Left colon (tissue), 2 donors: Measurements from ENCODE around the gene KIT. TPM values are rescaled to one million over a fixed set of nuclear protein-coding genes. Genes with fewer than 3 reads are reported as not detected.

Source experiments
- ATAC-seq: fragments of 200-7000 bp; cut with Tn5 transposase; one replicate; pipeline ENCODE4 v1.9.1; 2020; ENCODE audit warnings: mild to moderate bottlenecking, moderate library complexity
- DNase-seq, 2 donors: peaks; one replicate each; pipeline ENCODE4 v3.0.0-alpha.2; 2020
- intact Hi-C, 2 donors: fragments of 100-400 bp; cut with DNase I in 1 of 2; cut with micrococcal nuclease in 1 of 2; formaldehyde crosslinking; loops; one replicate each; pipeline versions ENCODE4 v1.11.2 to v1.14.0; 2022; cut with DNase I, micrococcal nuclease
- total RNA-seq, 2 donors: library from RNA; stranded (reverse); fragmentation: NEBNext Ultra II Directional; extraction: Animal tissue kit (Norgen Biotek cat#: 25700); gene quantifications; one replicate each; pipeline ENCODE4 v1.2.1, GENCODE V29; 2021
- donor health status: DM: no; HTN: no; CAD: no.
- donor health status: DM: yes; HTN: yes; CAD: no.

The KIT gene
- total RNA-seq, 2 donors from 2014 or later = 4.1 to 10.0 TPM

DNA sequence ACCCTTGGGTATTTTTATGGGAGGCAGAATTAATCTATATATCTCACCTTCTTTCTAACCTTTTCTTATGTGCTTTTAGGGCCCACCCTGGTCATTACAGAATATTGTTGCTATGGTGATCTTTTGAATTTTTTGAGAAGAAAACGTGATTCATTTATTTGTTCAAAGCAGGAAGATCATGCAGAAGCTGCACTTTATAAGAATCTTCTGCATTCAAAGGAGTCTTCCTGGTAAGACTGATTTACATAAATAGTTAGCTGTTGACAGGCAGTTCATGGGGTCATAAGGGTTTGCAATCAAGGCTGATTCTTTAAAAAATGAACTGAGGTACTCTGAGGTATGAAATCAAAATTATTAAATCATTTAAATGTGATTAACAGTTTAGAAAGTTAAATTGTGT, 71.5 kb downstream of the KIT start:
- intact Hi-C loops = no loop called here
- ATAC-seq (no peak), DNase-seq (no peak)

DNA sequence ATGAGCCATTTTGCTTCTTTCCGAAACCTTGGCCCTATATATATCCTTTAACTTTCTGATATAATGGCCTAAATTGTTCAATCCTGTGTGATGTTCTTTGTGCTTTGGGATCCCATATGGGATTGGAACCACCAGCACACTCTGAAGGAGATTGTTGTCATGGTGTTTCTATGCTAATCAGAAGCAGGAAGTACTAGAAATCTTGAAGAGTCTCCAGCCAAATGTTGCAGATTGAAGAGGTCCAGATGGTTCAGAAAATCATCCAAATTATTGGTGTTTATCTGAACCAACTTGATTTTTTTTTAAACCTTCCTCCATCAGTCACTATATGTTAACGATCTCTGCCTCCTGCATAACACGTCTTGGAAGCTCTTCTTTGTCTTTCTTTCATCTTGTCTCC, 72.8 kb downstream of the KIT start:
- DNase-seq = no peak
- no peak for ATAC-seq
- intact Hi-C loops = no loop called here

DNA sequence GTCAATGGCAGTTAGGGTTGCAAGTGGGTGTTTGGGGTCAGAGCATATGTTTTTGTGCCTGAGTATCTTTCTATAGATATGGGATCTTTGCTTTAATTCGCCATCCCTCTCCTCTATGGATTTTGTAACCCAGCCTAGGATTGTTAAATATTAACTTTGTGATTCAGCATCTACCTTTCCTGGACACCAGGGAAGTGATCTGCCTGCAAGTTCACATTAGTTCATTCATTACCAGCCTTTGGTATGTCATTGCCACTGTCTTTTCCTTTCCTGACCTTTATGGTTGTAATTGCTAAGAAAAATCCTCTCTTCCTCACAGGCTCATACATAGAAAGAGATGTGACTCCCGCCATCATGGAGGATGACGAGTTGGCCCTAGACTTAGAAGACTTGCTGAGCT, 73.8 kb downstream of the KIT start:
- ATAC-seq (no peak), DNase-seq (no peak)
- intact Hi-C loops = no loop called here

DNA sequence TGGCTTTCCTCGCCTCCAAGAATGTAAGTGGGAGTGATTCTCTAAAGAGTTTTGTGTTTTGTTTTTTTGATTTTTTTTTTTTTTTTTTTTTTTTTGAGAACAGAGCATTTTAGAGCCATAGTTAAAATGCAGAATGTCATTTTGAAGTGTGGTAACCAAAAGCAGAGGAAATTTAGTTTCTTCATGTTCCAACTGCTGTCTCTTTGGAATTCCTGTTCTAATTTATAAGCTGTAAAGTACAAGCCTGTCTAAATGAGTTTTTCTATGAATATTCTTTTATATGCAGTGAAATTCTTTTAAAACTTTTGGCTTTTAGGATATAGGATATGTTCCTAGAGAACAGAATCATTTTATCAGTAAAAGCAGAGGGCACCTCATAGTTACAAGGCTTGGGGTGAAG, 74.2 kb downstream of the KIT start:
- no peak for DNase-seq
- no peak for ATAC-seq
- intact Hi-C loops = no loop called here

DNA sequence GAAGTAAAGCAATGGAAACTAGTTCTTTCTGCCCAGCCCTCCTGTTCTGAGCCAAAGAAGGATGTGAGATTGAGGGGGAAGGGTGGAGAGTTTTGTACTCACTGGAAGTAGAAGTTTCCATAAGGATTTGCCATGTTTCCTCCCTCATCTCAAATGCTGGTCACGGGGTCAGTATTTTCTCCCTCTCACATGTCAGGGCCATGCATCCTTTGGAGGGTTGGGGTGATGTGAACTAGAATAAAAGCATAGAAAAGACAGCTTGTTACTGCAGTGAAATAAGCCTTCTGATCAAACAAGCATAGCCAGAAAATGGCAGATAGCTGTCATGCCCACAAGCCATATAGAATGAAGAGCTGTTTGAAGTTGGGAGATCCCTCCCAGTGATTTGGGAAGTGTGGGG, 79.7 kb downstream of the KIT start:
- intact Hi-C loops = no loop called here
- no peak for DNase-seq
- no peak for ATAC-seq

DNA sequence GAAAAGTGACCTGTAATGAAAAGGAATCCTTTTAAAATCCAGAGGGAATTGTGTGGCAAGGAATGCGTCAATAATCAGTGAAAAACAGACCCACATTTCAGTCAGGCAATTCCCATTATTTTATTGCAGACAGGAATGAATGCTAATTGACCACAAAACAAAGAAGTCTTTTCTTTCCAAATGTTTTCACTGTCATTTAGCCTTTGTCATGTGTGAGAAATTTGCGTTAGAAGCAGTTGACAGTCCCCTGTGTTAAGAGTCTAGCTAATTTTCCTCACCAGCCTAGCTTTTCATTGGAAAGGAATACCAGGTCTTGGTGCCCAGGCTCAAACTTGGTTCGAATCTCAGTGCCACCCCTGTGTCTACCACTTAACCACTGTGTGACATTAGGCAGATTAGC, 83.4 kb downstream of the KIT start:
- intact Hi-C loops = loop anchor here in 1 of 2 donors (10.0 kb wide), 1 partner anchor 56 kb away; no protein-coding TSS in a partner anchor
- DNase-seq = no peak
- ATAC-seq = no peak

DNA sequence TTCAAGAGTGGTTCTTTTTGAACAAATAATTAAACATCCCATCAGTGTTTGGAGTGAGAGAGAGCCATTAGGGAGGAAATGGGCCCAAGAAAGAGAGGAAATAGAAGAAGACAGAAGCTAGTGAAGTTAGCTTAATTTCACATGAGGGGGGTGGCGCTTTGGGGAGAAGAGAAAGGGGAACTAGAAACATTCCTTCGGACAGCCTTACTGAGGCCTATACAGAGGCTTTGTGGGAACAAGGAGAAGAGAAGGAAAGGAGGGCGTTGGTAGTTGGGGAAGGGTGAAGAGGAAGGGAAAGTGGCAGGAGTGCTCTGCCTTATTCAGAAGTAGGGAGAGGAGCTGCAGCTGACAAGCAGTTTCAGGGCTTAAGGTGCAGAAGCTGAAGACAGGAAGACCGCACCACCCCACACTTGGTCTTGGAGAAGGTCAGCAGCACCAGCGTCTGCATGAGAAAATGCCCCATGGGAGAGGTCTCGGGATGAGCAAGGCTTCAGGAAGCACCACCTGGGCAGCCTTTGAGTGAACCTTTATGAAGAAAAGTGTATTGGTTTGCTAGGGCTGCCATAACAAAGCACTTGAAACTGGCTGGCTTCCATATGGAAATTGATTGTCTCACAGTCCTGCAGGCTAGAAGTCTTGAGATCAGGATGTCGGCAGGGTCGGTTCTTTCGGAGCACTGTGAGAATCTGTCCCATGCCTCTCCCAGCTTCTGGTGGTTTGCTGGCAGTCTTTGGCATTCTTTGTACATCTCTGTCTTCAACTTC, 85.1 kb downstream of the KIT start:
- ATAC-seq (no peak), DNase-seq (no peak)
- intact Hi-C loops = loop anchor here in 1 of 2 donors (10.0 kb wide), 1 partner anchor 58 kb away; no protein-coding TSS in a partner anchor

DNA sequence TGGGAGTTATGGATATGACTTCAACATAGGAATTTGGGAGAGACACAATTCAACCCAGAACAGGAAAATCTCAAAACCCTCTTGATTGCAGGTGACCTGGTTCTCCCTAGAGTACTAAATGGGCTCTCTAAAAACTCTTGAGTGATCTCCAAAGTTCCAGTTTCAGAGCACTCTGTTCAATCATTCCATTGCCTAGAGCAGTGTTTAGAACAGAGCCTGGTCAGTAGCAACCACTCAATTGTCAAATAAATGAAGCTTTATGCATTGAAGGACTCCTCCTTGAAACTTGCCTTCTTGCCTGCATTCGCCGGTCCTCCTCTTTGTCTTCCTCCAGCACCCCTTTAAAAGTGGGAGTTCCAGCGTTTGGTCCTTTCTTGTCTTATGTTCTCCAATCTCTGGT, 85.8 kb downstream of the KIT start:
- ATAC-seq (no peak), DNase-seq (no peak)
- intact Hi-C loops = loop anchor here in 1 of 2 donors (10.0 kb wide), 1 partner anchor 59 kb away; no protein-coding TSS in a partner anchor

DNA sequence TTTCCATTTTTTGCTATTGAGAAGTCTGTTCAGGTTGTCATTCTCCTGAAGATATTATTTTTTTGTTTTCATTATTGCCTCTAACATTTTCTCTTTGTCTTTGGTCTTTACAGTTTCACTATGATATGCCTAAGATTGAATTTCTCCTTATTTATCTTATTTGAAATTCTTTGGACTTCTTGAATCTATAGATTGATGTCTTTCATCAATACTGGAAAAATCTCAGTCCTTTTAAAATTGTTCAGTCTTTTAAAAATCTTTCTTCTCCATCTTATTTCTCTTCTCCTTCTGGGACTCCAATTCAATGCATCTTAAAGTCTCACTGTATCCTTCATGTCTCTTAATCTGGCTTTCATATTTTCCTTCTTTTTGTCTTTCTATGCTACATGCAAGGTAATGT, 86.7 kb downstream of the KIT start:
- ATAC-seq (no peak), DNase-seq (no peak)
- intact Hi-C loops = loop anchor here in 1 of 2 donors (10.0 kb wide), 1 partner anchor 60 kb away; no protein-coding TSS in a partner anchor

DNA sequence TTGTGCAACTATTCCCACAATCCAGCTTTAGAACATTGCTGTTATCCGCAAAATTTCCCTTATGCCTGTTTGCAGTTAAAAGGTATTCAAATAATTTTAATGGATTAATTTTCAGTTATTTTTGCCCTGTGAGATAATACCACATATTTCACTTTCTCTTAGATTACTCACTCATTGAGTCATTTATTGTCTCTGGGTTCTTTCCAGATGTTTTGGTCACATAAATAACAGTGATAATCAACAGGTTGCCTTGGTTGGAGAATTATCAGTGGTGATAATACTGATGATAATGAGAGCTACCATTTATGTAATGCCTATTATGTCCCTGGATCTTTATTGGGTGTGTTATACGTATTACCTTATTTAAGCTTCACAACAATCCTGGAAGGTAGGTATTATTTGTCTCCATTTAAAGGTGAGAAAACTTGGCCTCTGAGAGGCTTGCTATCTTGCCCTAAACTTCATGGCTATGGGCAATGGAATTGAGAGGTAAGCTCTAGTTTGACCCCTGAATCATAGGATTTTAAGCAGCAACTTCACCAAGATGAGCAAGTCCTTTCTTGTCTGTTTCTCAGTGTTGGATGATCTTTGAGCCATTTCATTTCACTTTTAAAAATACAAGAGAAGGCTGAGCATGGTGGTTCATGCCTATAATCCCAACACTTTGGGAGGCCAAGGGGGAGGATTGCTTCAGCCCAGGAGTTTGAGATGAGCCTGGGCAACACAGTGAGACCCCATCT, 87.4 kb downstream of the KIT start:
- intact Hi-C loops = loop anchor here in 1 of 2 donors (10.0 kb wide), 1 partner anchor 60 kb away; no protein-coding TSS in a partner anchor
- ATAC-seq = no peak
- no peak for DNase-seq

DNA sequence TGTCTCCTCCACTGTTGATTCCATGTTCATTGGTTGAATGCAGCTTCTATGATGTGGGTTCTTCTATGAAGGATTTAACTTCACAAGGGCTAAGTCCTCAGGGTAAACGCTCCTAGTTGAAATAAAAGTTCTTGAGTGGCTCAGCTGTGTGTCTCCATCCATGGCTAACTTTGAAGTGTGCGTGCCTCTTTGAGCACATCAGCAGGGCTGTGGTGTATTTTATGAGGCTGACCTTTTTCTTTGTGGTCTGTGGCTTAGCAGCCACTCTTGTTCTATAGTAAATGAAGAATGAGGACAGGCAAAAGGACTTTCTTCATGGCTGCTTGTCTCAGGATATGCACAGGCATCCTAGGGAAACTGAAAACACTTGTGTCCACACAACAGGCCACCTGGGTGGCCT, 88.5 kb downstream of the KIT start:
- intact Hi-C loops = loop anchor here in 1 of 2 donors (10.0 kb wide), 1 partner anchor 61 kb away; no protein-coding TSS in a partner anchor
- no peak for ATAC-seq
- DNase-seq = no peak

DNA sequence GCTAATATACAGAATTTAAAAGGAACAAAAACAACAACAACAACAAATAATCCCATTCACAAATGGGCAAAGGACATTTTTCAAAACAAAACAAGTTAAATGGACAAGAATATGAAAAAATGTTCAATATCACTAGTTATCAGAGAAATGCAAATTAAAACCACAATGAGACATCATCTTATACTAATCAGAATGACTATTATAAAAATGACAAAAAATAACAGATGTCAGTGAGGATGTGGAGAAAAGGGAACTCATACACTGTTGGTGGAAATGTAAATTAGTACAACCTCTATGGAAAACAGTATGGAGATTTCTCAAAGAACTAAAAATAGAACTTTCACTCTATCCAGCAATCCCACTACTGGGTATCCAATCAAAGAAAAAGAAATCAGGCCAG, 92.6 kb downstream of the KIT start:
- ATAC-seq = no peak
- no peak for DNase-seq
- intact Hi-C loops = no loop called here

DNA sequence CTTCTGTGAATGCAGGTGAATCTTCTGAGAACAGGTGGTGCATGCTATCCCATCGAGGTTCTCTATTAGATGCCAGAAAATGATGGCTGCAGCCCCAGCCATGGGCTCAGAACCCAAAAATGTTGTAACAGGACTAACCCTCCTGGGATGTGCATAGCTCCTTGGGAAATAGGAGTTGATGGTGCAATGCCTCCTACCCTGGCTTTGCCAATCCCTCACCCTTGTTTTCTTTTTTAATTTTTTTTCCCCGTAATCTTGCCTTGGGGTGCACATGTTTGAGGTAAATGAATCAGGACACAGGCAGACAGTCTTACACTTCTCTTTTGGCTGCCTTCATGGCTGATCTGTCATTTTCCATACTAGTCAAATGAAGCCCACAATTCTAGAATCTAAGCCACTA, 96.6 kb downstream of the KIT start:
- DNase-seq (no peak), ATAC-seq (no peak)
- intact Hi-C loops = no loop called here

DNA sequence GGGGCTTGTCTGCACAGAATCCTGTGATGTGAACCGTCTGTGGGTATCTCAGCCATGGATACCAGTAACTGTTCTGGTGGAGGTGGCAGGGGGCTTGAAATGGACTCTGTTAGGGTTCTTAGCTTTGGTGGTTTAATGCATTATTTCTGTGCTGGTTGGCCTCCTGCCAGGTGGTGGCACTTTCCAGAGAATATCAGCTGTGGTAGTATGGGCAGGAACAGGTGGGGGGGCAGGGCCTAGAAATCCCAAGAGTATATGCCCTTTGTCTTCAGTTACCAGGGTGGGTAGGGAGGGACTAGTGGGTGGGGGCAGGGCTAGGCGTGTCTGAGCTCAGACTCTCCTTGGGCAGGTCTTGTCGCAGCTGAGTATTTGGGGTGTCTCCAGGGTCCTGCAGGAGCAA, 106.7 kb downstream of the KIT start:
- ATAC-seq = no peak
- intact Hi-C loops = no loop called here
- DNase-seq = no peak

DNA sequence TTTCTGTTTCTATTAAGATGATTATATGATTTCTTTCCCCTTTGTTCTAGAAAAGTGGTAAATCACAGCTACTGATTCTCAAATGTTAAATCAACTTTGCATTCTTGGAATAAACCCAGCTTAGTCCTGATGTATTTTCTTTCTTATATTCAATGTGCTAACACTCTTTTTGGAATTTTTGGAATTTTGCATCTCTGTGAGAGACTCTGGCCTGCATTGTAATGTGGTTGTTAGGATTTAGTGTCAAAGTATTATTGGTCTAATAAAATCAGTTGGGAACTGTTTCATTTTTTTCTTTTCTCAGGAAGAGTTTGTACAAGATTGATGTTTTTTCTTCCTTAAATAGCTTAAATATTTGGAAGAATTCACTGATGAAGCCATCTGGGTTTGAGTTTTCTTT, 109.6 kb downstream of the KIT start:
- DNase-seq (no peak), ATAC-seq (no peak)
- intact Hi-C loops = no loop called here

DNA sequence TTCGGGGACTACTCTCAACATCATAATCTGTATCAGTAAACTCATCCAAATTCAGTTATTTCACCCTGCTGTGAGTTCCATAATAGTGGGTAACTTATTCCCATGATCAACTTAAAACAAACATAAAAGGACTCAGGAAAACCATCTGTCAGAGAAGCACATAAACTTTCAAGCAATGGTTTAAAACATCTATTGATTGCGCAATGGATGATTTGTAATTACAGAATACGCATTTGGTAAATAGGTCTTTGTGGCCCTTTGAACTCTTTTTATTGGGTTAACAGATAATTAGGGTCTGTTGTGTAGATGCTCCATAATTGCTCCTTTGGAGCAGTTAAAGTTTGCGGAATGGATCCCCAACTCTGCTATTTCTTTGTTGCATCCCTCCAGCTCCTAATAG, 115.3 kb downstream of the KIT start:
- intact Hi-C loops = no loop called here
- ATAC-seq = no peak
- DNase-seq = no peak

DNA sequence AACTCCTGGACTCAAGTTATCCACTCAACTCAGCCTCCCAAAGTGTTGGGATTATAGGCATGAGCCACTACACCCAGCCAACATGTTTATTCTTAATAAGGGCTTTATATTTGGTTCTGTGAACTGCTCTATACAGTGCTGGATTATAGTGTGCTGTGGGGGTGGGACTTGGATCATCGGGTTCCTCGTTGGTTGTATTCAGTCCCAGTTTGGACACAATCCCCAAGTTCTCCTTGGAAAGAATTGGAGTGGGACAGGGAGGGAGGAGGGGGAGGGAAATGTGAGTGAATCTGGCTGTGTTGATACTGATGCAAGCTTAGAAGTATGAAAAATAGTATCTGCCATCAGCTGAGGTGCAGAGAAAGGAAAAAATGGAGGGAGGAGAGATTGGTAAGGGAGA, 121.3 kb downstream of the KIT start:
- intact Hi-C loops = no loop called here
- DNase-seq (no peak), ATAC-seq (no peak)

DNA sequence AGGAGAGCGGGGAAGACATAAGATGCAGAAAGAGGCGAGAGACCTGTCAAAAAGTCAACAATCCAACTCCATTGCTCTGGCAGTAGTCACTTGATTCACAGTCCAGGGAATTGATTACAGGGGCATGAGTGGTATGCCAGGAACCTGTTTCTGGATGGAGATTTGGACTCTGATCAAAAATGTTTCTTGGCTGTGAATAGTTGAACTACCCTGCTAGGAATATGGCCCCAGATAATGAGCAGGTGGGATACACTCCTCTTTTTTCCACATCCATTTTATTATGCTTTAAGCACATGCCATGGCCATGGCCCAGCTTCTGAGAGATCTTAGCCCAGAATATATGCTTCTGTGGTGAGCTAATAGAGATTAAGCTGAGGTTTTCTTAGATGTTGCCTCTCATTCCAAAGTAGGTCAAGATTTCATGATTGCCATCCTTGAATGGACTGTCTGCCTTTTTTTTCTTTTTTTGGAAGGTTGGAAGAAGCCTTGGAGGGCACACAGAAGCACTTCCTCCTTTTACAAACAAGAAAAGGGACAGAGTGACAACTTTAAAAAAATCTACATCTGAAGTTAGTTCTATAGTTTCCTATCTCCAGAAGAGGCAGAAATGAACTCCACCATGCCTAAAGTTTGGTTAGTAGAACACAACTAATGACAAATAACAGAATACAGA, 121.9 kb downstream of the KIT start:
- no peak for ATAC-seq
- intact Hi-C loops = no loop called here
- no peak for DNase-seq

DNA sequence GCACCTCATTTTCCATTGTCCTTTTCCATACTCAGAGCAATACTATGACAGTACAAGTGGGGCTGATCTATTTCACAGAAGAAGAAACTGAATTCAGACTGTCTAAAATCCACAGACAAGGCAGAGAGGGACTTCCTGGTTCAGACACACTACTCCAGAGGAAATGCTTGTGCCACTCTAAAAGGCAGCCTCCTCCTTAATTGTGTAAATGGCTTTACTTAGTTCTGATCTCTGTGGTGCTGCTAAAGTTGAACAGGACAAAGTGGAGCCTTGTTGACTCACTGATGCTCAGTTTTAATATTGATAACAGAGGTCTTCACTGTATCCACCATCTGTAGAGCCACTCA, 122.4 kb downstream of the KIT start:
- ATAC-seq (no peak), DNase-seq (no peak)
- intact Hi-C loops = no loop called here

DNA sequence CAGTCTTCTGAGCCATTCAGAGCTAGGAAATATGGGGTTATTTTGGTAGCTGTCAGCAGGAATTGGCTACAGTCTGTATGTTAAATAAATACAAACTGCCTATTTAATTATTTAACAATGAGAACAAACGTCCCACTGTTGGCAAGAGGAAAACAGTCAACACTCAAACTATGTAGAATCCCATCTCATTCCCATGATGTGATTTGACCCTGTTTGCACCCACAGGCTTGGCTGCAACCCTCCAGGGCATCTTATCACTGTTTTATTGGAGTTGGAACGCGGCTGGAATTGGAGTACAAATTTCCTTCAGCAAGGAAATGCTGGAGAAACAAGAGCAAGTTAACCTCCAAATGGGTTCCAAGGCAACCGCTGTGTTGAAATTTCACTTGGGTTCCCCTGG, 124.0 kb downstream of the KIT start:
- intact Hi-C loops = no loop called here
- DNase-seq = no peak
- ATAC-seq = no peak
